ENCODE results near the gene SLCO1B3.

The SLCO1B3 gene

DNA sequence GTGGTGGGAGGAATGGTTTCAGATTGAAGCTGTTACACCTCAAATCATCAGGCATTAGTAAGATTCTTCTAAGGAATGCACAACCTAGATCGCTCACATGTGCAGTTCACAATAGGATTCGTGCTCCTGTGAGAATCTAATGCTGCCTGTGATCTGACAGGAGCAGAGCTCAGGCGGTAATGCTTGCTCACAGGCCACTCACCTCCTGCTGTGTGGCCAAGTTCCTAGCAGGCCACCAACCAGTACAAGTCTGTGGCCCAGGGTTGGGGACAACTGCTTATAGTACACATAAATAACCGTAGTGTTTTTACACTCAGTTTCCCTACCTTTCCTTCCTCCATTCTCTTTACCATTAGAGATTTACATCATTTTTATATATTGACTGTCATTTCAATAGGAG, 121.4 kb downstream of the SLCO1B3 start:
- Histone ChIP-seq H3K79me2 (ENCODE audit: insufficient read depth, low read length) (no peaks in the 10 kb centered on the region), H4K20me1 (ENCODE audit: low read depth, low read length) (no peaks in the 10 kb centered on the region), H2AFZ (ENCODE audit: low read depth, low read length, severe bottlenecking) (no peak overlapping the region), H3K36me3 (ENCODE audit: low read length) (no peaks in the 10 kb centered on the region), H3K9me2 (replicated peaks; ENCODE audit: insufficient read depth, low read length) (no peaks in the 10 kb centered on the region), H3K27me3 (ENCODE audit: low read length) (no peaks in the 10 kb centered on the region), H3K4me2 (ENCODE audit: low read depth, low read length, poor library complexity, severe bottlenecking) (no peak overlapping the region), H3K4me3 (ENCODE audit: insufficient read depth, low read length, poor library complexity, severe bottlenecking) (no peak overlapping the region), H3K9ac (ENCODE audit: low read length) (no peak overlapping the region), H3F3A (ENCODE audit: insufficient read depth) (no peaks in the 10 kb centered on the region), H3K9me3 (ENCODE audit: insufficient read depth, low read length) (no peaks in the 10 kb centered on the region), H3K27ac (ENCODE audit: low read depth, low read length) (no peak overlapping the region)
- TF ChIP-seq, protein P1, sequence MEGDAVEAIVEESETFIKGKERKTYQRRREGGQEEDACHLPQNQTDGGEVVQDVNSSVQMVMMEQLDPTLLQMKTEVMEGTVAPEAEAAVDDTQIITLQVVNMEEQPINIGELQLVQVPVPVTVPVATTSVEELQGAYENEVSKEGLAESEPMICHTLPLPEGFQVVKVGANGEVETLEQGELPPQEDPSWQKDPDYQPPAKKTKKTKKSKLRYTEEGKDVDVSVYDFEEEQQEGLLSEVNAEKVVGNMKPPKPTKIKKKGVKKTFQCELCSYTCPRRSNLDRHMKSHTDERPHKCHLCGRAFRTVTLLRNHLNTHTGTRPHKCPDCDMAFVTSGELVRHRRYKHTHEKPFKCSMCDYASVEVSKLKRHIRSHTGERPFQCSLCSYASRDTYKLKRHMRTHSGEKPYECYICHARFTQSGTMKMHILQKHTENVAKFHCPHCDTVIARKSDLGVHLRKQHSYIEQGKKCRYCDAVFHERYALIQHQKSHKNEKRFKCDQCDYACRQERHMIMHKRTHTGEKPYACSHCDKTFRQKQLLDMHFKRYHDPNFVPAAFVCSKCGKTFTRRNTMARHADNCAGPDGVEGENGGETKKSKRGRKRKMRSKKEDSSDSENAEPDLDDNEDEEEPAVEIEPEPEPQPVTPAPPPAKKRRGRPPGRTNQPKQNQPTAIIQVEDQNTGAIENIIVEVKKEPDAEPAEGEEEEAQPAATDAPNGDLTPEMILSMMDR (IDR thresholded peaks at IDR 0.05; ENCODE audit: insufficient read depth, low read length, poor library complexity, severe bottlenecking) = no peak
- TF ChIP-seq EZH2phosphoT487 (conservative IDR thresholded peaks at IDR 0.05; ENCODE audit: low read length) = no peak

DNA sequence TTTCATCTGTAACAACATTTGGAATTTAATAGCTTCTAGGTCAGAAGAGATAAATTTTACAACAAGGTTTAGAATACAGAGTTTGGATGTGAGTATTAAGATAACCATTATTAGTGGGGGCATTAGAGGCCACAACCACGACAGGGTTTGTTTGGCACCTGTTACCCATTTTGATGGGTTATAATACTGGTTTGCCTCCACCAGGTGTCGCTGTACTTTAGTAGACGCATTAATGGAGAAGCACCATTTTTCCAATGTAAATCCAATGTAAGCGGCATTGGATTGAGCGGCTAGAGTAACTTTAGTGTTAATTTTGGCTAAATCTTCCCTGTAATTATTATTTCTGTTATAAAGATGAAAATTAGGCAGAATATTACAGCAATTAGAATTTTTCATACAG, 136.2 kb downstream of the SLCO1B3 start:
- Histone ChIP-seq H3K9ac (ENCODE audit: low read length) (no peak overlapping the region), H3K9me2 (replicated peaks; ENCODE audit: insufficient read depth, low read length) (no peaks in the 10 kb centered on the region), H3K4me2 (ENCODE audit: low read depth, low read length, poor library complexity, severe bottlenecking) (no peak overlapping the region), H3K36me3 (ENCODE audit: low read length) (no peaks in the 10 kb centered on the region), H3K4me3 (ENCODE audit: insufficient read depth, low read length, poor library complexity, severe bottlenecking) (no peak overlapping the region), H3K27me3 (ENCODE audit: low read length) (no peaks in the 10 kb centered on the region), H3F3A (ENCODE audit: insufficient read depth) (no peaks in the 10 kb centered on the region), H3K27ac (ENCODE audit: low read depth, low read length) (no peak overlapping the region), H2AFZ (ENCODE audit: low read depth, low read length, severe bottlenecking) (no peak overlapping the region), H4K20me1 (ENCODE audit: low read depth, low read length) (no peaks in the 10 kb centered on the region), H3K79me2 (ENCODE audit: insufficient read depth, low read length) (no peaks in the 10 kb centered on the region), H3K9me3 (ENCODE audit: insufficient read depth, low read length) (no peaks in the 10 kb centered on the region)
- TF ChIP-seq, protein P1 (IDR thresholded peaks at IDR 0.05; ENCODE audit: insufficient read depth, low read length, poor library complexity, severe bottlenecking) = peak; percentile 37
- no peak for TF ChIP-seq EZH2phosphoT487 (conservative IDR thresholded peaks at IDR 0.05; ENCODE audit: low read length)

DNA sequence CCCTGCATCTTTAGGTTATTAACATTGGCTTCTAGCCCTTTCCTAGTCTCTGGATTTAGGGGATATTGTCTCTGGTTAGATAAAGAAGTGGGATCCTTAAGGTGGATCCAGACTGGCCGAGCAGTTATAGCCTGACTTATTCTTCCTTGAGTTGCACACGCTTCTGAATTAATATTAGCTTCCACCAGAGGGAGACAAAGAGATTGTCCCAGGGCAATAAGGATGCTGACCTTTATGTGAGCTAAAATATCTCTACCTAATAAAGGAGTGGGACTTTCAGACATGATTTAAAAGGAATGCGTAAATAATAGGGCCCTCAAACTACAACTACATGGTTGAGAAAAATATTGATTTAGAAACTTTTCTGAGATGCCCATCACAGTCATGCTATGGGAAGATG, 139.7 kb downstream of the SLCO1B3 start:
- Histone ChIP-seq H4K20me1 (ENCODE audit: low read depth, low read length) (no peaks in the 10 kb centered on the region), H3K36me3 (ENCODE audit: low read length) (no peaks in the 10 kb centered on the region), H2AFZ (ENCODE audit: low read depth, low read length, severe bottlenecking) (no peak overlapping the region), H3K79me2 (ENCODE audit: insufficient read depth, low read length) (no peaks in the 10 kb centered on the region), H3K9me3 (ENCODE audit: insufficient read depth, low read length) (no peaks in the 10 kb centered on the region), H3F3A (ENCODE audit: insufficient read depth) (no peaks in the 10 kb centered on the region), H3K4me2 (ENCODE audit: low read depth, low read length, poor library complexity, severe bottlenecking) (no peak overlapping the region), H3K27me3 (ENCODE audit: low read length) (no peaks in the 10 kb centered on the region), H3K9ac (ENCODE audit: low read length) (no peak overlapping the region), H3K27ac (ENCODE audit: low read depth, low read length) (no peak overlapping the region), H3K9me2 (replicated peaks; ENCODE audit: insufficient read depth, low read length) (no peaks in the 10 kb centered on the region), H3K4me3 (ENCODE audit: insufficient read depth, low read length, poor library complexity, severe bottlenecking) (no peak overlapping the region)
- TF ChIP-seq EZH2phosphoT487 (conservative IDR thresholded peaks at IDR 0.05; ENCODE audit: low read length) = no peak
- TF ChIP-seq, protein P1 (IDR thresholded peaks at IDR 0.05; ENCODE audit: insufficient read depth, low read length, poor library complexity, severe bottlenecking) = peak; percentile 53
